HepG2 (cell line): Measurements from ENCODE around the gene PRR35. TPM values are rescaled to one million over a fixed set of nuclear protein-coding genes. Genes with fewer than 3 reads are reported as not detected.
A peak's percentile ranks its signal among the peaks of the same experiment; 100 is the strongest.

Experiments used
- CBFB ChIP-seq: sonication (generic); formaldehyde crosslinking; IDR thresholded peaks from 2 replicates; pipeline ENCODE4 v1.4.0; 2020; ENCODE audit warnings: missing genetic modification reagents
- CBX1 ChIP-seq: IDR thresholded peaks from one replicate; pipeline ENCODE4 v1.6.1; 2016; ENCODE audit warnings: antibody characterized with exemption, low read depth
- CCDC6 ChIP-seq: sonication (generic); formaldehyde crosslinking; IDR thresholded peaks from 2 replicates; pipeline ENCODE4 v1.8.1; 2022; ENCODE audit warnings: mild to moderate bottlenecking, missing genetic modification reagents, moderate library complexity
- KAT8 ChIP-seq: IDR thresholded peaks from 2 replicates; pipeline ENCODE4 v1.6.1; 2016; ENCODE audit warnings: missing genetic modification reagents, missing compliant biosample characterization
- MXD4 ChIP-seq: IDR thresholded peaks from 2 replicates; pipeline ENCODE4 v1.6.1; 2016; ENCODE audit warnings: mild to moderate bottlenecking, missing biosample characterization, missing genetic modification reagents
- PHF20 ChIP-seq: sonication (generic); formaldehyde crosslinking; IDR thresholded peaks from 2 replicates; pipeline ENCODE4 v1.5.0; 2020; ENCODE audit warnings: mild to moderate bottlenecking, missing genetic modification reagents
- POLR2AphosphoS2 ChIP-seq: IDR thresholded peaks from 2 replicates; pipeline ENCODE4 v1.6.1; 2011; ENCODE audit warnings: low read depth, low read length, improper control_type of control experiment
- YEATS2 ChIP-seq: sonication (generic); formaldehyde crosslinking; IDR thresholded peaks from 2 replicates; pipeline ENCODE4 v1.4.0; 2020; ENCODE audit warnings: missing genetic modification reagents, borderline replicate concordance
- ZNF256 ChIP-seq: sonication (generic); formaldehyde crosslinking; conservative IDR thresholded peaks from 2 replicates; pipeline ENCODE4 v1.4.0; 2020; ENCODE audit warnings: missing genetic modification reagents
- ZNF34 ChIP-seq: sonication (generic); formaldehyde crosslinking; IDR thresholded peaks from 2 replicates; pipeline ENCODE4 v1.4.0; 2020; ENCODE audit warnings: mild to moderate bottlenecking, missing genetic modification reagents, borderline replicate concordance
- ZNF446 ChIP-seq: sonication (generic); formaldehyde crosslinking; IDR thresholded peaks from 2 replicates; pipeline ENCODE4 v1.5.0; 2020; ENCODE audit warnings: mild to moderate bottlenecking, missing genetic modification reagents
- ZNF496 ChIP-seq: sonication (generic); formaldehyde crosslinking; IDR thresholded peaks from 2 replicates; pipeline ENCODE4 v1.8.1; 2023; ENCODE audit warnings: mild to moderate bottlenecking, moderate library complexity, missing genetic modification reagents; ENCODE audit not compliant: insufficient replicate concordance
- ZNF589 ChIP-seq: sonication (generic); formaldehyde crosslinking; conservative IDR thresholded peaks from 2 replicates; pipeline ENCODE4 v1.8.0; 2022; ENCODE audit warnings: mild to moderate bottlenecking, moderate library complexity, missing genetic modification reagents
- ZSCAN21 ChIP-seq: sonication (generic); formaldehyde crosslinking; IDR thresholded peaks from 2 replicates; pipeline ENCODE4 v1.8.0; 2022; ENCODE audit warnings: mild to moderate bottlenecking, missing genetic modification reagents, moderate library complexity, borderline replicate concordance
- ZSCAN22 ChIP-seq: sonication (generic); formaldehyde crosslinking; IDR thresholded peaks from 2 replicates; pipeline ENCODE4 v1.4.0; 2020; ENCODE audit warnings: mild to moderate bottlenecking, missing genetic modification reagents
- polyA plus RNA-seq, 8 experiments: library from polyadenylated mRNA; depleted of rRNA in 3 of 8; stranded (reverse) in 7 of 8; unstranded in 1 of 8; fragments of >200 nt; fragmentation: Illumina TruSeq in 4 of 8; extraction: Trizol in 4 of 8; gene quantifications; 2 replicates each; pipeline versions ENCODE4 v1.2.1 to v1.2.3, GENCODE V29; 2011 to 2016; ENCODE audit warnings: low read depth in 4 of 8, missing spikeins in 1 of 8, mixed read lengths in 1 of 8; ENCODE audit not compliant: insufficient read depth in 1 of 8
- total RNA-seq, 5 experiments: library from RNA; depleted of rRNA; stranded (reverse); fragments of >200 nt; fragmentation: Illumina TruSeq; extraction: Trizol; gene quantifications; 2 replicates each; pipeline ENCODE4 v1.2.3, GENCODE V29; 2016; ENCODE audit warnings: low read depth in 1 of 5
- TF ChIP-seq, protein P1 (sequence below): sonication (generic); formaldehyde crosslinking; conservative IDR thresholded peaks from 2 replicates; pipeline ENCODE4 v1.8.0; 2022; ENCODE audit warnings: mild to moderate bottlenecking, moderate library complexity, missing genetic modification reagents
- TF ChIP-seq, protein P2 (sequence below): IDR thresholded peaks from 2 replicates; pipeline ENCODE4 v1.4.0; 2020; ENCODE audit warnings: mild to moderate bottlenecking, missing genetic modification reagents
- TF ChIP-seq, protein P3 (sequence below): sonication (generic); formaldehyde crosslinking; IDR thresholded peaks from 2 replicates; pipeline ENCODE4 v1.8.0; 2022; ENCODE audit warnings: missing genetic modification reagents, mild to moderate bottlenecking, inconsistent platforms, borderline replicate concordance
- TF ChIP-seq, protein P4 (sequence below): sonication (generic); formaldehyde crosslinking; IDR thresholded peaks from 2 replicates; pipeline ENCODE4 v1.4.0; 2020; ENCODE audit warnings: missing genetic modification reagents
- TF ChIP-seq, protein P5 (sequence below): sonication (generic); formaldehyde crosslinking; IDR thresholded peaks from 2 replicates; pipeline ENCODE4 v1.4.0; 2020; ENCODE audit warnings: mild to moderate bottlenecking, missing genetic modification reagents

The PRR35 gene
- total and polyA plus RNA-seq, 2 of the 13 experiments (the other 11 are each of a cell fraction or from before 2014, with no cell fraction given): 0.07 to 0.16 TPM

DNA sequence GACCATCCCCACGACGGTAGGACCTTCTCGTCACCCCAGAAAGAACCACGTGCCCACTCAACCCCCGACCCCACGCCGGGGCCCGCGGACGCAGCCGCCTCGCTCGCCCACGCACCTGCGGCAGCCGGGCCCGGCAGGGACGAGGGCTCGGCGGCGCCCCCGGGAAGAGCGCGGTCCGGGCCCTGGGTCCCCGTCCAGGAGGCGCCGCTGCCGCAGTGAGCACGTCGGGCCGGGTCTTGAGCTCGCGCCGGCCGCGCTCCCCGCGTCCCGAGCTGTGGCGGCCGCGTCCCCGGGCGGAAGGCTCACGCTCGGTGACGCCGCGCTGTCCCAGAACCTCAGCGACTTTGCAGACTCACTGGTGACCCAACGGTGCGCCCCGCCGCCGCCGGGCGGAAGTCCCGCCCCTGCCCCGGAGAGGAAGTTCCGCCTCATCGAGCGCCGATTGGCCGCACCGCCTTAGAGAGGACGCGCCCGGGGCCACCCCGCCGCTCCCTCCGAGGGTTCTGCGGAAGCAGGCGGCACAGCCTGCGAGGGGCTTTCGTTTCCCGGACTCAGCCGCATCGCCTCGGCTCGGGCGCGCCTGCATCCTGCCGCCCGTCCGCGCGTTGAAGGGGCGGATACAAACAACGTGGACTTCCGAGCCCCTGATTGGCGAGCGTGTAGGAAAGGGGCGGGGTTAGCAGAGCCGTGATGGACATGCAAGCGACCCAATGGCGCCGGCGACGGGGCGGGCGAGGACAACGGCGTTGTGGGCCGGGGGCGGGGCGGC lies 28.9 kb downstream of the PRR35 start (continued):
- TF ChIP-seq, protein P1, sequence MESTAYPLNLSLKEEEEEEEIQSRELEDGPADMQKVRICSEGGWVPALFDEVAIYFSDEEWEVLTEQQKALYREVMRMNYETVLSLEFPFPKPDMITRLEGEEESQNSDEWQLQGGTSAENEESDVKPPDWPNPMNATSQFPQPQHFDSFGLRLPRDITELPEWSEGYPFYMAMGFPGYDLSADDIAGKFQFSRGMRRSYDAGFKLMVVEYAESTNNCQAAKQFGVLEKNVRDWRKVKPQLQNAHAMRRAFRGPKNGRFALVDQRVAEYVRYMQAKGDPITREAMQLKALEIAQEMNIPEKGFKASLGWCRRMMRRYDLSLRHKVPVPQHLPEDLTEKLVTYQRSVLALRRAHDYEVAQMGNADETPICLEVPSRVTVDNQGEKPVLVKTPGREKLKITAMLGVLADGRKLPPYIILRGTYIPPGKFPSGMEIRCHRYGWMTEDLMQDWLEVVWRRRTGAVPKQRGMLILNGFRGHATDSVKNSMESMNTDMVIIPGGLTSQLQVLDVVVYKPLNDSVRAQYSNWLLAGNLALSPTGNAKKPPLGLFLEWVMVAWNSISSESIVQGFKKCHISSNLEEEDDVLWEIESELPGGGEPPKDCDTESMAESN (CRISPR knock-in tag): peak; percentile 55; the same call in 1 of the 2 replicates
- TF ChIP-seq ZNF589 (CRISPR knock-in tag): no peak
- peak; percentile 73; the same call in 1 of the 2 replicates for TF ChIP-seq KAT8 (CRISPR knock-in tag)
- TF ChIP-seq, protein P2, sequence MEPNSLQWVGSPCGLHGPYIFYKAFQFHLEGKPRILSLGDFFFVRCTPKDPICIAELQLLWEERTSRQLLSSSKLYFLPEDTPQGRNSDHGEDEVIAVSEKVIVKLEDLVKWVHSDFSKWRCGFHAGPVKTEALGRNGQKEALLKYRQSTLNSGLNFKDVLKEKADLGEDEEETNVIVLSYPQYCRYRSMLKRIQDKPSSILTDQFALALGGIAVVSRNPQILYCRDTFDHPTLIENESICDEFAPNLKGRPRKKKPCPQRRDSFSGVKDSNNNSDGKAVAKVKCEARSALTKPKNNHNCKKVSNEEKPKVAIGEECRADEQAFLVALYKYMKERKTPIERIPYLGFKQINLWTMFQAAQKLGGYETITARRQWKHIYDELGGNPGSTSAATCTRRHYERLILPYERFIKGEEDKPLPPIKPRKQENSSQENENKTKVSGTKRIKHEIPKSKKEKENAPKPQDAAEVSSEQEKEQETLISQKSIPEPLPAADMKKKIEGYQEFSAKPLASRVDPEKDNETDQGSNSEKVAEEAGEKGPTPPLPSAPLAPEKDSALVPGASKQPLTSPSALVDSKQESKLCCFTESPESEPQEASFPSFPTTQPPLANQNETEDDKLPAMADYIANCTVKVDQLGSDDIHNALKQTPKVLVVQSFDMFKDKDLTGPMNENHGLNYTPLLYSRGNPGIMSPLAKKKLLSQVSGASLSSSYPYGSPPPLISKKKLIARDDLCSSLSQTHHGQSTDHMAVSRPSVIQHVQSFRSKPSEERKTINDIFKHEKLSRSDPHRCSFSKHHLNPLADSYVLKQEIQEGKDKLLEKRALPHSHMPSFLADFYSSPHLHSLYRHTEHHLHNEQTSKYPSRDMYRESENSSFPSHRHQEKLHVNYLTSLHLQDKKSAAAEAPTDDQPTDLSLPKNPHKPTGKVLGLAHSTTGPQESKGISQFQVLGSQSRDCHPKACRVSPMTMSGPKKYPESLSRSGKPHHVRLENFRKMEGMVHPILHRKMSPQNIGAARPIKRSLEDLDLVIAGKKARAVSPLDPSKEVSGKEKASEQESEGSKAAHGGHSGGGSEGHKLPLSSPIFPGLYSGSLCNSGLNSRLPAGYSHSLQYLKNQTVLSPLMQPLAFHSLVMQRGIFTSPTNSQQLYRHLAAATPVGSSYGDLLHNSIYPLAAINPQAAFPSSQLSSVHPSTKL: 0 out of 2 replicates have a peak, but pooled peaks have one; percentile 19
- TF ChIP-seq ZNF446 (CRISPR knock-in tag): no peak
- TF ChIP-seq PHF20 (CRISPR knock-in tag): peak; percentile 42; the same call in 1 of the 2 replicates
- peak; percentile 84 for TF ChIP-seq CCDC6 (CRISPR knock-in tag)
- TF ChIP-seq CBFB: peak; percentile 14; the same call in 1 of the 2 replicates
- no peak for TF ChIP-seq CBX1
- peak; percentile 79; the same call in 1 of the 2 replicates for TF ChIP-seq YEATS2
- TF ChIP-seq ZNF256 (CRISPR knock-in tag): 0 out of 2 replicates have a peak, but pooled peaks have one; percentile 23
- peak; percentile 79; the same call in 1 of the 2 replicates for TF ChIP-seq ZNF34
- TF ChIP-seq ZSCAN21 (CRISPR knock-in tag): peak; percentile 61; the same call in 1 of the 2 replicates
- TF ChIP-seq POLR2AphosphoS2: peak; percentile 45; the same call in 1 of the 2 replicates
- TF ChIP-seq MXD4 (CRISPR knock-in tag): peak; percentile 60
- TF ChIP-seq, protein P3, sequence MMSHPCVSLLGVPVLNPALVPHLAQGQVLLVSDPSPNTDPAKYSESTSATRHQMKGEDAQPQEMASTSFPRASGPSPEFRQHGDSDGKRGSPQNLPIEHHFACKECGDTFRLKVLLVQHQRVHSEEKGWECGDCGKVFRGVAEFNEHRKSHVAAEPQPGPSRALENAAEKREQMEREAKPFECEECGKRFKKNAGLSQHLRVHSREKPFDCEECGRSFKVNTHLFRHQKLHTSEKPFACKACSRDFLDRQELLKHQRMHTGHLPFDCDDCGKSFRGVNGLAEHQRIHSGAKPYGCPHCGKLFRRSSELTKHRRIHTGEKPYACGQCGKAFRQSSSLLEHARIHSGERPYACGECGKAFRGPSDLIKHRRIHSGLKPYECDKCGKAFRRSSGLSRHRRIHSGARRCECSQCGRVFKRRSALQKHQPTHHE (CRISPR knock-in tag): peak; percentile 61; the same call in 1 of the 2 replicates
- TF ChIP-seq ZSCAN22 (CRISPR knock-in tag): no peak
- TF ChIP-seq, protein P4, sequence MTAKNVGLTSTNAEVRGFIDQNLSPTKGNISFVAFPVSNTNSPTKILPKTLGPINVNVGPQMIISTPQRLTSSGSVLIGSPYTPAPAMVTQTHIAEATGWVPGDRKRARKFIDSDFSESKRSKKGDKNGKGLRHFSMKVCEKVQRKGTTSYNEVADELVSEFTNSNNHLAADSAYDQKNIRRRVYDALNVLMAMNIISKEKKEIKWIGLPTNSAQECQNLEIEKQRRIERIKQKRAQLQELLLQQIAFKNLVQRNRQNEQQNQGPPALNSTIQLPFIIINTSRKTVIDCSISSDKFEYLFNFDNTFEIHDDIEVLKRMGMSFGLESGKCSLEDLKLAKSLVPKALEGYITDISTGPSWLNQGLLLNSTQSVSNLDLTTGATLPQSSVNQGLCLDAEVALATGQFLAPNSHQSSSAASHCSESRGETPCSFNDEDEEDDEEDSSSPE: peak; percentile 54; the same call in 1 of the 2 replicates
- TF ChIP-seq, protein P5, sequence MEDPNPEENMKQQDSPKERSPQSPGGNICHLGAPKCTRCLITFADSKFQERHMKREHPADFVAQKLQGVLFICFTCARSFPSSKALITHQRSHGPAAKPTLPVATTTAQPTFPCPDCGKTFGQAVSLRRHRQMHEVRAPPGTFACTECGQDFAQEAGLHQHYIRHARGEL (CRISPR knock-in tag): 0 out of 2 replicates have a peak, but pooled peaks have one; percentile 50
- TF ChIP-seq ZNF496 (CRISPR knock-in tag): no peak
